CD4-positive, alpha-beta T cell treated with Interleukin-21 for 1 hour (primary cell): ENCODE data around the gene POU6F2.
"Not testable (repeated sequence)": the region's sequence is repeated elsewhere in the genome, so short reads cannot be mapped to it uniquely, and the experiment has no call there.

Experiments used
- DNase-seq: peaks from one replicate; pipeline ENCODE4 v3.0.0-alpha.2; 2020

The POU6F2 gene, protein sequence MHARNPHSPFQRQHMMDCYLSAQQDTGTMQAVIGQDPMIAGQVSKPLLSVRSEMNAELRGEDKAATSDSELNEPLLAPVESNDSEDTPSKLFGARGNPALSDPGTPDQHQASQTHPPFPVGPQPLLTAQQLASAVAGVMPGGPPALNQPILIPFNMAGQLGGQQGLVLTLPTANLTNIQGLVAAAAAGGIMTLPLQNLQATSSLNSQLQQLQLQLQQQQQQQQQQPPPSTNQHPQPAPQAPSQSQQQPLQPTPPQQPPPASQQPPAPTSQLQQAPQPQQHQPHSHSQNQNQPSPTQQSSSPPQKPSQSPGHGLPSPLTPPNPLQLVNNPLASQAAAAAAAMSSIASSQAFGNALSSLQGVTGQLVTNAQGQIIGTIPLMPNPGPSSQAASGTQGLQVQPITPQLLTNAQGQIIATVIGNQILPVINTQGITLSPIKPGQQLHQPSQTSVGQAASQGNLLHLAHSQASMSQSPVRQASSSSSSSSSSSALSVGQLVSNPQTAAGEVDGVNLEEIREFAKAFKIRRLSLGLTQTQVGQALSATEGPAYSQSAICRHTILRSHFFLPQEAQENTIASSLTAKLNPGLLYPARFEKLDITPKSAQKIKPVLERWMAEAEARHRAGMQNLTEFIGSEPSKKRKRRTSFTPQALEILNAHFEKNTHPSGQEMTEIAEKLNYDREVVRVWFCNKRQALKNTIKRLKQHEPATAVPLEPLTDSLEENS

DNA sequence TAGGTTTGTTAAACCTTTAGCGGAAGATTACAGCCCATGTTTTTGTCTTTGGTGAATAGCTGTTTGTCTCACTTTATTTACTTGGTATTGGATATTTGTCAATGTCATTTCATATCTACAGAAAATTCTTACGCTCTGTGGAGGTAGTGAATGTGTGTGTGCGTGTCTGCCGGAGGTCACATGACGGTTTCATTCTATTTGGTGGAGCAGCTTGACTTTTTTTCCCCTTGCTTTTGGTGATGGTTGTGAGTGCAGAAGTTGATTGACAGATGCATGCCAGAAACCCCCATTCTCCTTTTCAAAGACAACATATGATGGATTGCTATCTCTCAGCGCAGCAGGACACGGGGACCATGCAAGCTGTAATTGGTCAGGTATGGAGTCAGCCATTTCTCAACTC lies at the start of gene POU6F2:
POU6F2 (plus strand) TSS at position 225 of the 400 bp plus-strand sequence; CDS start at position 270, 45 bp downstream.
- DNase-seq: no peak

DNA sequence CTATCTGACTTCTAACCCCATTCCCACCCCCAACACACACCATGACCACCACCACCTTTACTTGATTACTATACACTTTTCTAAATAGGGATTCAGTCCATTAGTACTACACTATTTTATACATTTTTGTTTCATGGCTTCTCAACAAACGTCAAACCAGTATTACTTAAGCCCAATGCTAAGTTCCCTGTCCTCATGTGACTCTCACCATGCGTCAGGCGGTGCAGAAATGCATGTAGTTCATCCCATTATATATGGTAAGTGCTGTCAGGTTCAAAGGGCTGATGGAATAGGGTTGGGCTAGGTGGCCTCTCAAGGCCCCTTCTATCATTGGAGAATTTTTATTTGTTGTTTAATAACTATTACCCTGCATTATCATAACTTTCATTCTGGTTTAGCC lies 49.2 kb upstream of the POU6F2 start:
- DNase-seq: no peak

DNA sequence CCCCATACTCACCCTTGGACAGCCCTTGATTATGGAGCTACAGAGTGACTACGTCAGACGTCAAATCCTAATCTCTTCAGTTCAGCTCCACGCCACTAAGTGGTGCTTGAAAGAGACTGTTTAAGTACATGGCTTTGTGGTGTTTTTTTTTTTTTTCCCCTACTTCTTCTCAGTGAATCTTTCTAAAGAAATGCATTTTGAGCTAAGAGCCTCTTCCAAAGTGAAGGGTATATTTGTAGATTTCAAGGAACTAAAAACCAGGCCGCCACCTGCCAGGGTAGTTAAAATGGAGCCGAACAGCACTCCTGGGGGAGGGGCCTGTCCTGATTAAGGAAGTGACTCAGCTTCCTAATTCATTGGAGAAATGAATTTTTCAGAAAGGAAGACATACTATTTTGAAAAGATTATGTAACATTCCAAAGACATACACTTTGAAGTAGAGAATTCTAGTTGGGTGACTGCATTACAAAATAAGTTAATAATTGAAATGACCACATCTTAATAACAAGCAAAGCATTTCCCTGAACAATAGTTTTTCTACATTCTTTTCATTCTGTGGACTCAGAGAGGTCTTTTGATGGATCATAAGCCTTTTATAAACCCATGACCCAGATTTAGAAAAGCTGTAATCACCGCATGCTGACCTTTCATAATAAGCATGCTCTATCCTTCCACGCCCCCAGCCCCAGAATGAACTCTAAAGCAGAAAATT lies 48.1 kb upstream of the POU6F2 start:
- DNase-seq: no peak

DNA sequence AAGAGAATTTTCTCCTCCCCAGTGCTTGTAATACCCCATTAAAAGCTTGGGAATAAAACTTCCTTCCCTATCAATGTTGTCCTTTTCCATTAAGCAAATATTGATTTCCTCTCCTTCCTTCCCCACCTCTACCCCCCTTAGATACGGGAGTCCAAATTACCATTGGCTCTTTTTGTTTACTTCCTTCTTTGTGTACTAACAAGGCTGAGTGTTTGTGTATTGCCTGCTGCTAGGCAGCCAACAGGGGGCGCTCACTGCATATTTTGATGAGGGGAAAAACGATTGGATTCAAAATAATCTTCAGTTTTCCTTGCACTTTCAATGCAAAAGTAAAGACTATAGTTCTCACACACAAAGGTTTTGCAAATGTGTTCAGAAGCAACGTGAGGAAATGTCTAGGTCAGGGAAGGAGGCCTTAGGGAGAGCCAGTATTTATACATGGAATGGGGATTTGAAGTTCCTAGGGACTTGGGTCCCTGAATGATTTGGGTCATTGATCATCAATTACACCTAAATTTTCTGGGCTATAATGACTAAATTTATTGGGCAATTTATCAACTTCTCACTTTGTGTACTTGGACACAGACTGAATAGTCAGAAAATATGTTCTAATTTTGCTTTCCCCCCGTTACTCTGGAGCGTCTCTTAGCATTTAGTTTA lies 45.1 kb upstream of the POU6F2 start:
- peak; percentile 32 for DNase-seq

DNA sequence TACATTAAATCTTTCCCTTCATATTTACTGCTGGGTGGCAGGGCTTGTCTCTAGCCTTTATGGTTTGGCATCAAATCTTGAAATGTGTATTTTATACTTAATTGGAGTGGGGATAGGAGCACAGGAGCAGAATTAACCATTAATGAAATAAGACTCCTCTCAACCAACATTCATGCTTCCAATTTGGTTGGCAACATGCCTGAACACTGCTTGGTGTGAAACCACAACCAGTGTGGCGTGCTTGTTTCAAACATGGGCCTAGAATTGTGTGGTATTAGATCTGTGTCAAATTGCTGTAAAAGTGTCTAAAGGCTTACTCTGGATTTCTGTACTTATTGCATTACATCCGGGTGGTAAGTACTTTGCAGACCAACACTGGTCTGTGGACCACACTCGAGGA lies 43.7 kb upstream of the POU6F2 start:
- no peak for DNase-seq

DNA sequence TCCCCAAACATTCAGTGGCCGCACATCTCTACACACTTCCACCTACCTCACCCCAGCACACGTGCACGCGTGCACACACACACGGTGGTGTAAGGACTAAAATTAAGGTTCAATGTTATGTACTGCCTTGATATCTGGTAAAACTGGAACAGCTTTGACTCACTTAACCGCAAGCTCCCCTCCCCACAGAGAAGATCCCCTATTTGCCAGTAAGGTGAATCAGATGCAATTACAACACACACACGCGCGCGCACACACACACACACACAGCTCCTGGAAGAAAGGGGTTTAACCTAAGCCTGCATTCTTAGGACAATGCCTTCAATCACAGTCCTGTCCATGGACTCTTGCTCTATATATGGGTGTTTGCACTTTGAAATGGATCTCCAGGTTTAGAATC lies 43.2 kb upstream of the POU6F2 start:
- no peak for DNase-seq

DNA sequence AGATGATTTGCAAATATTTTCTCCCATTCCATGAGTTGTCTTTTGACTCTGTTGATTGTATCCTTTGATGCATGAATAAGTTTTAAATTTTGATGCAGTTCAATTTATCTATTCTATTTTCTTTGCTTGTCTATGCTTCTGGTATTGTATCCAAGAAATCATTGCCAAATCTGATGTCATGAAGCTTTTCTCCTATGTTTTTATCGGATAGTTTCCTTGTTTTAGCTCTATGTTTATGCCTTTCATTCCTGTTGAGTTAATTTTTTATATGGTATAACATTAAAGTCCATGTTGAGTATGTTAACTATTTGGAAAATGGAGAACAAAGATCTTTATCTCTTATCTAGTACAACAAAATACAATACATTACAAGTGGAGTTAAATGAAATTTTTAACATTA lies 41.1 kb upstream of the POU6F2 start:
- no peak for DNase-seq

DNA sequence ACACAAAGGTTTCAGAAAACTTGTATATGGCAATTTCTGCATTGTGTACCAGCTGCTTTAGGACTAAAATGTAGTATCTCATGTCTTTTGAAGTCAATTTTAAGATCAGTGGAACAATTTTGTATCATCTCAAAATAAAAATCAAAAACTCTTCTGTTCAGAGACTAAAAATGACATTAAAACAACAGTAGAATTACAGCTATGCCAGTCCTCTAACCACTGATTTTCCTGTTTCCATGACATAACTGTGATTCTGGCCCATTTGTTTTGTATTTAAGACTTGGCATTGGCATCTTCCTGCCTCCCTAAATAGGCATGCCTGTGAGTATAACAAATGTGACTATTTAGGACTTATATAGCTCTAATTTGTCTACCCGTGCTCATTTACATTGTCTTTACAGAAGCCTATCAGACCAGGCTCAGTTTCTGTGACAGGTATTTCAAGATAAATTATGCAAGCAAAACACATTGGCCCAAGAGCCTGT lies 39.7 kb upstream of the POU6F2 start:
- DNase-seq: no peak

DNA sequence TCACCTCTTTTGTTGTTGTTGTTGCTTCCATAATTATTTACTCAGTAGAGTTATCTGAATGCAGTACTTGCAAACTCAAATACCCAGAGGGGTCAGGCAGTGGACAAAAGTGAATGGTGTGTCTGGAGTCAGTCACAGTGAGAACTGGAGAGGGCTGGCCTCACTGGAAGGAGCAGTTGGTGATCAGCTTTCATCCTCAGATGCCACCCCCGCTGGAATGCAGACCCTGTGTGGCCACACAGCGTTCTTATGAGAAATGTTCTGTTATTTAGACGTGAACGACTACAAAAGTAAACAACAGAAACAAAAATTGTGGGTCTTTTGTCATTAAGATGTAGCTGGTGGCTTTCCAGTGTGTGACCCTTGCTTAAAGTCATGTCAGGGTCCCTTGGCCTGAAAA lies 39.1 kb upstream of the POU6F2 start:
- DNase-seq: no peak

DNA sequence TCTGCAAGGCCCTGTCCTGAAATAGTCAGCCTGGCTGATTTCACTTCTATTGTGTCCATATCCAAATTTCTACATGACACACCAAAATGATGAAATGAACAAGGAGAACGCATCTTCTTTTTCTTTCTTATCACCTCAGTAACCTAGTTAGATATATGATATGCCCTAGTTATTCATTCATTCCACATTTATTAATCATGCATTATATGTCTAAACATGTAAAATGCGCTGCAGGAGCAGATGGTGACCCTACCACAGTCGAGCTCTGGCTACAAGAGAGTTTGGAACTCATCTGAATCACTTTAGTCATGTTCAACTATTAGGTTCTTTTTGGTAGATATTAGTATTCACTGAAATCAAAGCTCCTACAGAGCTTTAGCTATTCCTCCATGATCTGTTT lies 36.9 kb upstream of the POU6F2 start:
- no peak for DNase-seq

DNA sequence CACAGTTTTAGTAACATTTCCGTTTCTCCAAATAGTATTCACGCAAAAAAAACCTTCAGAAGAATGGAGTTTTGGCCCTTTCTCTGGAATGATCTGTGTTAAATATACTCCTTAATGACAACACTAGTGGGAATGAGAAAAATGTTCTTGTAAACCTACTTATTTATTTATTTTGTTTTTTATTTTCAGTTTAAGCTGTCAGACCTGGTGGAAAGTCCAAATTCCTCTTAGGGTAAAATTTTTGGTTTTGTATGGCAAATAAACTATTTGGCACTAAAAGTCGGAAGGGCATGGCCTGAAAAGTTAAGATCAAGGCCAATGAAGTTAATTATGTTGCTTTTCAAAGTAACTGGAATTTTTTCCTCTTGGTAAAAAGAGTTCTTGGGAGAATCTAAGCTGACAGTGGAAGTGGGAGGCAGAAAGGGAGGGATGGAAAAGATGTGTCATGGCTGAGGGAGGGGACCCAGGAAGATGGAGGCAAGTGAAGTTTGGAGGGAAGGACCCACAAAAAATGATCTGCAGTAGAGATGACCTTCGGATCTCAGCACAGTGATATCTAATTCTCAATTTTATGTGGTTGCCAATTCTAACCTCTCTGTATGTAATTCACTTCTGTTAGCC lies 35.2 kb upstream of the POU6F2 start:
- DNase-seq: no peak

DNA sequence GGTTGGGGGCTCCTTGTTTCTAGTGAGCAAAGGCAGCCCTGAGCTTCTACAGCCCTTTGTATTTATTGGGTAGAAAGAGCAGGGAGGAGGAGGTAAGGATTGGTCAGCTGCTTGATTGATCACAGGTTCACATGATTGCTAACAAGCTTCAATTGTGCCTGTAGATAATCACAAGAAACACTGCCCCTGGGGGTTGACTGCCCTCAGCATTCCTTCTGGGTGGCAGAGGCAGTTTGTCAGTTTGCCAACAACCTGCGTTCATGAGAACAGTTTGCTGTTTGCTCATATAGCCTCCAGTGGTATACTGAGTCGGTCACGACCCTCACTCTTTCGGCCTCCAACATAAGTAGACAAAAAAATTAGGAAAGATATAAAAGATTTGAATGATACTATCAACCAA lies 30.2 kb upstream of the POU6F2 start:
- not testable (repeated sequence) for DNase-seq

DNA sequence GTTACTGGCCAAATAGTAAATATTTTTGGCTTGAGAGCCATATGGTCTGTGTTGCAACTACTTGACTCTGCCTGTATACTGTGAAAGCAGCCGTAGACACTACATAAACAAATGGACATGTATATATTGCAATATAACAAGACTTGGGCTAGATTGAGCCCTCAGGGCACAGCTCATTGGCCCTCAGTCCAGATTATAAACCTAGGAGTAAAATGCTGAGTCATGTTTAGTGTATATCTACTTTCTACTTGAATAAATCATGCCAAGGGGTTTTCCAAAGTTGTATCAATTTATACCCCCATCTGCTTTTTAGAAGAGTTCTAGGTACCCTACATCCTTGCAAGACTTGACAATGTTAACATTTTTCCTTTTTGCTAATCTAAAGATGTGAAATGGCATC lies 27.4 kb upstream of the POU6F2 start:
- DNase-seq: no peak

DNA sequence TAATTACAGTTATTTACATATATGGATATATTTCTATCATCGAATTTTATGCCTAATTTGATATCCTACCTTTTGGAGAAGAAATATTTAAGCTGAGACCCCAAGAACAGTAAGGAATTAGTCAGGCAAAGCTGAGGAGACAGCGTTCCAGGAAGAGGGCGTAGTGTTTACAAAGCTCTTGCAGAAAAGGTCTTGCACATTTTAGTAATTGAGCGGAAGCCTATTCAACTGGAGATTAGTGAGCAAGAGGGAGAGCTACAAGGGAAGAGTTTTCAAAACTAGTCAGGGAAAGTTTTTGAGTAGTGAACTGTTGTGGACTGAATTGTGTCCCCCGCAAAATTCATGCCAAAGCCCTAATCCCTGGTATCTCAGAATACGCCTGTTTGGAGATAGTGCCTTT lies 26.5 kb upstream of the POU6F2 start:
- no peak for DNase-seq

DNA sequence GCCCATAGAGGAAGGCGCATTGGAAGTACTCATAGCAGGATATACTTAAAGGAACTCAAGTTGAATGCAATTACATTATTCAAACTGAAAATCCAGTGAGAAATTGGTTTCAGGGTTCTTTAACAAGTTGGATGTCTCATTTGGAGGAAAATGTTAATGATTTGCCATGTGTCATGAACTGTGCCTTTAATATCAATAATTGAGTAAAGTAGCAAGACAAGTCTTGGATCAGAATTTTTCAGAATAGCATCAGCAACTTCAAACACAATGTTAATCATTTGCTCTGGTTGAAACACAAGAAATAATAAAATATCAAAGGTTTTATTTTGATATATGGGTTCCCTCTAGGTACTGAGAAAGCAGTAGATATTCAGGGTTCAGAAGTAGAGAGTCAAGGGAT lies 24.5 kb upstream of the POU6F2 start:
- no peak for DNase-seq

DNA sequence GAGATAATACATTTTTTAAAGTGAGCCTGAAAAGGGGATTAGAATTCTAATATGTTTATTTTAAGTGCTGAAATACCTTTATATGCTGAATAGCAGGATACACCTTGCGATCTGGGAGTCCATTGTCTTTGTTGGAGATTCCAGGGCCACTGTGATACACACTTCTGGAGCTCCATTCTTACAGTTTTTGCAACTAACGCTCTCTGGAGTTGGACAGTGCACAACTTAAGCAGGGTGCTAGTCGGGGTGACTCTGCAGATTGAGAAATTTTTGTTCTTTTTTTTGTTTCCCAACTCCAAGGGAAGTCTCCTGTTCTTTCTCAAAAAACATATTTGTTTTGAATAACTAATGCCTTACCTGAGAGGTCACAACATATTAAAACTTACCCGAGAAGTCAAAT lies 23.7 kb upstream of the POU6F2 start:
- DNase-seq: no peak

DNA sequence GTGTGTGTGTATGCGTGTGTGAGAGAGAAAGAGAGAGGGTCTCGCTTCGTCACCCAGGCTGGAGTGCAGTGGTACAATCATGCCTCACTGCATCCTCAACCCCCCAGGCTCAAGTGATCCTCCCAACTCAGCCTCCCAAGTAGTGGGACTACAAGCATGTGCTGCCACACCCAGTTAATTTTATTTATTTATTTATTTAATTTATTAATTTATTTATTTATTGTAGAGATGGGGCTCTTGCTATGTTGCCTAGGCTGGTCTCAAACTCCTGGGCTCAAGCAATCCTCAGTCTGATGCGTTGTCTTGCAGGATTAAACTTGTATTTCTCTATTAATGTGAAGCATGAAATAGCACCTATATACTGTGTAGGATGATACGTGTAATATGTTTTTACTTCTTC lies 21.8 kb upstream of the POU6F2 start:
- no peak for DNase-seq

DNA sequence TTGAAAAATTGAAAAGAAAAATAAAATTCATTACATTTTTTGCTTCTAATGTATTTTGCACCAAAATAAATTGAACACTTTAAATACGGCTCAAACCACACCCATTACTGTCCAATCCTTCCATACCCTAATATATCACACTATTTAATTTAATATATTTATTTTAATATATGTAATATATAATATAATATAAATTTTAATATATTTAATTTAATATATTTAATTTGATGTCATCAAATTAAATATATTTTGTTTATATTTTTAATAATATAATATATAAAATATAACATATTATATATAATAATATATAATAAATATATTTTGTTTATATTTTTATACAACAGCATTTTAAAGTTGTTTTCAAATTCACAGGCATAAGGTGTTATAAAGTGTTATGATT lies 15.7 kb upstream of the POU6F2 start:
- no peak for DNase-seq

DNA sequence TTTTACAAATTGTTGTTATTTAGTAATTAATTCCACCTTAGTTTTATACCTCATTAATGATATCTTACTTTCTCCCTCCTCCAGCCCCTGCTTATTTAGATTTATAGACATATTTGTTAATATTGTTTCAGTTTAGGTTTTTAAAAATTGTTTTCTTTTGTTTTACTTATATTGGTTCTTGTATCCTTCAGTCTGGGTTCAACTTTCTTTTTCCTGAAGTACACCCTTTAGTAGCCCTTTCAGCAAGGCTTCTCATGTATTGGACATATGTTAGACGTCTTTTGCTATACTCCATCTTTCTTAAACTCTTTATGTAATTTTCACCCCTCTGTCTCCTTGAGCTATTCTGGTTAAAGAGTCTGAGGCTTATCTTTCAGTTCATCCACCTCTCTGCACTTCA lies 12.8 kb upstream of the POU6F2 start:
- DNase-seq: no peak

DNA sequence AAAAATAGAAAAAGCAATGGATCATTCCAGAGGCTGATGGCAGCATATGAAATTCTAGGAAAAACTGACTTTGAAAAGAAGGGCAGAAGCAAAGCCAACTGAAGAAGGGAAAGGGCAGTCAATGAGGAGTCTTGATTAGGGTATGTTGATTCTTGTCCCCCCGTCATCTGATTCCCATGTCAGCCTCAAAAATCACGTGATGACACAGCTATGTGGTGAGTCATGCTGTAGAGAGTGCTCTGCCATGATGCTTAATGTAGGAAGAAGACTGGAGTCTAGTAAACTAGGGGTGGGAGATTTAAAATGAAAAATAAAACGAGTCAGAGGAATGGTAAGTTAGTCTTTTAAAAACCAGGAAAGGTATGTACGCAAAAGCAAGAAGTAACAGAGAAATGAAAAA lies 3.9 kb upstream of the POU6F2 start:
- no peak for DNase-seq

DNA sequence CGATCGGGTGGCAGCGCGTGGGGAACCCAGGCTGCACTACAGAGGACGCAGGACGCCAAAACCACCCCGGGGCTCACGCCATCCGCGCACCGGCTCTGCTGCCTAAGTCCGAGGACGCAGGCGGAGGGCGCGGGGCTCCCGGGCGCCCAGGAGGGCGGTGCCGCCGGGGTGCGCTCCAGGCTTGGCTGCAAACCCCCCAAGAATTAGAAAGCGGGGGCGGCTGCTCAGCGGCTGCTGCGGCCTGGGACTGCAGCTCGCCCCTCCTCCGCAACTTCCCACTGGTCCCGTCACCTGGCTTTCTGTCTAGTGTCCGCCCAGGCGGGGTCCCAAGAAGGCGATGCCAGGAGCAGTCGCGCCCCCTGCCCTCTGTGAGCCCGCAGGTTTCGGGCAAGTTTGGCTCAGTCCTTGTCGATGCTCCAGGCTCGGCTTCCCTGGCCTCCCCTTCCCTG lies 1.7 kb upstream of the POU6F2 start:
- DNase-seq: no peak

DNA sequence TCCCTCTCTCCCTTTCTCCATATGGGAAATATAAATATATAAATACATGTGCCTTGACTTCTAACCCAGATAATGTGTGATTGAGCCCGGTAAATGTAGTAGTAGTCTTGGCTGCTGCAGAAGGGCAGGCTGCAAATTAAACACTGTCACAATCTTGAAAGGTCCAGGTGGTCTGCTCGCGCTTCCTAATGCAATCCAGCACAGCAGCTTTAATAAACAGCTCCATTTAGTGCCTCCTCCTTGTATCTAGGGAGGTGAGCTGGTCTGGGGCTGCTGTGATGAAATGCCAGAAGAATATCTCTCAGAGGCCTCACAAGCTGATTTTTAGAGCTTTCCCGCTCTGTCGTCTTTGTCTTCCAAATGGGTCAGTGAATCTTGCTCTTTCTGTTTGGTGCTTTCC lies 782 bp downstream of the POU6F2 start:
- DNase-seq: no peak

DNA sequence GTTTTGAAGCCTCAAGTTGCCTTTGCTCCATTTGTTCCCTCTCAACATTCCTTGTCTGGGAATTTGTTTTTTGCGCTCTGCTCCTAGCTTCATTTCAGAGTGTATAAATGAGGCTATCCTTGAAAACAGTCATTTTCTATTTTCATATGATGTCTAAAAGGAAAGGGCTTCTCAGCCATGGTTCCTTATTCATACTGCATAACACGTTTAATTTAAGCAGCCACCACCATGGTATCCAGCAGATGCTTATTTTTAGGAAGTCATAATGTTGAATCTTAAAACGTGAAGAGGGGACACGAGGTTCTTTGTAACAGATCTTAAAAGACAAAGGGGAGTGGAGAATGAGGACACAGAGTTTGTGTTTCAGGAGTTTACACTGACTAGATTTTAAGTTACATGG lies 14.5 kb downstream of the POU6F2 start:
- no peak for DNase-seq
